ENCODE data around the gene LEKR1. TPM values are rescaled to one million over a fixed set of nuclear protein-coding genes. Genes with fewer than 3 reads are reported as not detected.

LEKR1 gene
- polyA plus RNA-seq, 3 donors from 2014 or later = 1.6 to 2.1 TPM; not detected in 1

GRCh38 chr3:157026091-157026490 is 199.9 kb downstream of the LEKR1 start:
- DNase-seq = no peak
- Mint-ChIP-seq H3K27ac (no peak overlapping the region), H3K36me3 (no peaks in the 10 kb centered on the region), H3K4me3 (no peak overlapping the region), H3K27me3 (ENCODE audit: low read depth in 3 of 3) (peaks cover 2 to 6% (median 6%) of the 10 kb centered on the region in 3 donors), H3K9me3 (peaks cover 0 to 3% (median 0%) of the 10 kb centered on the region in 6 donors), H3K4me1 (peaks cover 2 to 5% of the 10 kb centered on the region in 2 donors)

GRCh38 chr3:157027861-157028745 is 201.9 kb downstream of the LEKR1 start:
- Mint-ChIP-seq H3K4me3 (no peak overlapping the region), H3K27me3 (ENCODE audit: low read depth in 3 of 3) (peaks cover 2 to 12% (median 5%) of the 10 kb centered on the region in 3 donors), H3K27ac (no peak overlapping the region), H3K36me3 (no peaks in the 10 kb centered on the region), H3K9me3 (no peaks in the 10 kb centered on the region), H3K4me1 (peaks cover 2 to 5% of the 10 kb centered on the region in 2 donors)
- no peak for DNase-seq

- no peak overlapping the region for H3K4me3 Mint-ChIP-seq
- peaks cover 2 to 5% of the 10 kb centered on the region in 2 donors for H3K4me1 Mint-ChIP-seq
- H3K27ac Mint-ChIP-seq = no peak overlapping the region
These were observed 203.2 kb downstream of the LEKR1 start for GRCh38 chr3:157029365-157029790.

GRCh38 chr3:157030712-157031111 is 204.6 kb downstream of the LEKR1 start:
- Mint-ChIP-seq H3K9me3 (no peaks in the 10 kb centered on the region), H3K4me3 (no peak overlapping the region), H3K36me3 (no peaks in the 10 kb centered on the region), H3K4me1 (peaks cover 2 to 5% of the 10 kb centered on the region in 2 donors), H3K27me3 (ENCODE audit: low read depth in 3 of 3) (peaks cover 2 to 14% (median 3%) of the 10 kb centered on the region in 3 donors), H3K27ac (no peak overlapping the region)
- DNase-seq = no peak

More at GRCh38 chr3:157029365-157029790, 203.2 kb downstream of the LEKR1 start:
- no peaks in the 10 kb centered on the region for H3K36me3 Mint-ChIP-seq
- no peaks in the 10 kb centered on the region for H3K9me3 Mint-ChIP-seq
- H3K27me3 Mint-ChIP-seq (ENCODE audit: low read depth in 3 of 3) = peaks cover 2 to 14% (median 3%) of the 10 kb centered on the region in 3 donors
- no peak for DNase-seq

- Mint-ChIP-seq H3K9me3 (no peaks in the 10 kb centered on the region), H3K4me3 (no peak overlapping the region), H3K4me1 (peaks cover 2 to 3% of the 10 kb centered on the region in 2 donors), H3K27ac (no peak overlapping the region), H3K36me3 (no peaks in the 10 kb centered on the region), H3K27me3 (ENCODE audit: low read depth in 3 of 3) (peaks cover 0 to 18% (median 6%) of the 10 kb centered on the region in 3 donors)
- DNase-seq = no peak
These were observed 206.8 kb downstream of the LEKR1 start for GRCh38 chr3:157033001-157033400.

GRCh38 chr3:157040456-157040855 is 214.3 kb downstream of the LEKR1 start:
- Mint-ChIP-seq H3K36me3 (no peaks in the 10 kb centered on the region), H3K9me3 (no peaks in the 10 kb centered on the region), H3K27me3 (ENCODE audit: low read depth in 3 of 3) (peaks cover 3 to 12% (median 5%) of the 10 kb centered on the region in 3 donors), H3K27ac (no peak overlapping the region), H3K4me3 (no peak overlapping the region), H3K4me1 (no peaks in the 10 kb centered on the region)
- DNase-seq = no peak

- no peak for DNase-seq
- H3K27ac Mint-ChIP-seq = no peak overlapping the region
These were observed 216.1 kb downstream of the LEKR1 start for GRCh38 chr3:157042226-157042625.

GRCh38 chr3:157043771-157044170 is 217.6 kb downstream of the LEKR1 start:
- Mint-ChIP-seq H3K4me3 (no peak overlapping the region), H3K27me3 (ENCODE audit: low read depth in 3 of 3) (peaks cover 2 to 9% (median 3%) of the 10 kb centered on the region in 3 donors), H3K4me1 (no peaks in the 10 kb centered on the region), H3K27ac (no peak overlapping the region), H3K36me3 (no peaks in the 10 kb centered on the region), H3K9me3 (no peaks in the 10 kb centered on the region)
- no peak for DNase-seq

More at GRCh38 chr3:157042226-157042625, 216.1 kb downstream of the LEKR1 start:
- Mint-ChIP-seq H3K4me1 (no peaks in the 10 kb centered on the region), H3K36me3 (no peaks in the 10 kb centered on the region), H3K9me3 (no peaks in the 10 kb centered on the region), H3K27me3 (ENCODE audit: low read depth in 3 of 3) (peaks cover 3 to 13% (median 5%) of the 10 kb centered on the region in 3 donors), H3K4me3 (no peak overlapping the region)

GRCh38 chr3:157045238-157045850 is 219.2 kb downstream of the LEKR1 start:
- DNase-seq = no peak
- Mint-ChIP-seq H3K36me3 (no peaks in the 10 kb centered on the region), H3K4me1 (no peaks in the 10 kb centered on the region), H3K4me3 (no peak overlapping the region), H3K27ac (no peak overlapping the region), H3K27me3 (ENCODE audit: low read depth in 3 of 3) (peaks cover 0 to 9% (median 2%) of the 10 kb centered on the region in 3 donors), H3K9me3 (no peaks in the 10 kb centered on the region)

- Mint-ChIP-seq H3K27me3 (ENCODE audit: low read depth in 3 of 3) (peaks cover 0 to 4% (median 0%) of the 10 kb centered on the region in 3 donors), H3K27ac (no peak overlapping the region), H3K9me3 (no peaks in the 10 kb centered on the region), H3K36me3 (no peaks in the 10 kb centered on the region), H3K4me3 (no peak overlapping the region), H3K4me1 (no peaks in the 10 kb centered on the region)
- DNase-seq = no peak
These were observed 220.4 kb downstream of the LEKR1 start for GRCh38 chr3:157046520-157046919.

- DNase-seq = no peak
- Mint-ChIP-seq H3K36me3 (no peaks in the 10 kb centered on the region), H3K27me3 (ENCODE audit: low read depth in 3 of 3) (peaks cover 0 to 3% (median 0%) of the 10 kb centered on the region in 3 donors), H3K9me3 (no peaks in the 10 kb centered on the region), H3K4me1 (no peaks in the 10 kb centered on the region), H3K27ac (no peak overlapping the region), H3K4me3 (no peak overlapping the region)
These were observed 224.9 kb downstream of the LEKR1 start for GRCh38 chr3:157051055-157051454.

- H3K4me3 Mint-ChIP-seq = no peak overlapping the region
- no peaks in the 10 kb centered on the region for H3K4me1 Mint-ChIP-seq
- no peak for DNase-seq
- peaks cover 0 to 3% (median 0%) of the 10 kb centered on the region in 3 donors for H3K27me3 Mint-ChIP-seq (ENCODE audit: low read depth in 3 of 3)
- no peak overlapping the region for H3K27ac Mint-ChIP-seq
- H3K36me3 Mint-ChIP-seq = no peaks in the 10 kb centered on the region
- H3K9me3 Mint-ChIP-seq = no peaks in the 10 kb centered on the region
These were observed 225.4 kb downstream of the LEKR1 start for GRCh38 chr3:157051591-157051990.

GRCh38 chr3:157056035-157056434 is 229.9 kb downstream of the LEKR1 start:
- no peak for DNase-seq
- H3K9me3 Mint-ChIP-seq = no peaks in the 10 kb centered on the region
- peaks cover 0 to 5% (median 0%) of the 10 kb centered on the region in 3 donors for H3K27me3 Mint-ChIP-seq (ENCODE audit: low read depth in 3 of 3)
- no peaks in the 10 kb centered on the region for H3K36me3 Mint-ChIP-seq
- H3K4me1 Mint-ChIP-seq = no peaks in the 10 kb centered on the region
- no peak overlapping the region for H3K4me3 Mint-ChIP-seq
- no peak overlapping the region for H3K27ac Mint-ChIP-seq

- no peak overlapping the region for H3K27ac Mint-ChIP-seq
- peaks cover 2 to 3% (median 2%) of the 10 kb centered on the region in 3 donors for H3K27me3 Mint-ChIP-seq (ENCODE audit: low read depth in 3 of 3)
- H3K9me3 Mint-ChIP-seq = no peaks in the 10 kb centered on the region
- H3K36me3 Mint-ChIP-seq = no peaks in the 10 kb centered on the region
- no peak overlapping the region for H3K4me3 Mint-ChIP-seq
- no peak for DNase-seq
- H3K4me1 Mint-ChIP-seq = no peaks in the 10 kb centered on the region
These were observed 232.4 kb downstream of the LEKR1 start for GRCh38 chr3:157058392-157059071.
